Measurements from ENCODE around the gene MPP3. TPM values are rescaled to one million over a fixed set of nuclear protein-coding genes. Genes with fewer than 3 reads are reported as not detected.

The MPP3 gene
- total RNA-seq, 1 donor from 2014 or later: 6.1 TPM

- H3K4me1 ChIP-seq: no peaks in the 10 kb centered on the region
- H3K9me3 ChIP-seq (ENCODE audit: low read depth): no peaks in the 10 kb centered on the region
- no peak for DNase-seq (ENCODE audit: low spot score)
- Mint-ChIP-seq H3K4me1 (peaks cover 6% of the 10 kb centered on the region), H3K36me3 (no peaks in the 10 kb centered on the region), H3K27ac (no peak overlapping the region), H3K9me3 (no peaks in the 10 kb centered on the region), H3K4me3 (no peak overlapping the region), H3K27me3 (ENCODE audit: insufficient read depth, low read depth) (peaks cover 9% of the 10 kb centered on the region)
- no peak overlapping the region for H2AFZ ChIP-seq (replicated peaks)
- no peaks in the 10 kb centered on the region for H3K36me3 ChIP-seq
- no peak overlapping the region for H3K27ac ChIP-seq
- no peak overlapping the region for H3K4me2 ChIP-seq
- no peak overlapping the region for H3K9ac ChIP-seq
- peaks cover 6% of the 10 kb centered on the region for H3K27me3 ChIP-seq
- no peaks in the 10 kb centered on the region for H4K20me1 ChIP-seq (ENCODE audit: low read depth)
- H3K79me2 ChIP-seq (ENCODE audit: low read depth): no peaks in the 10 kb centered on the region
- no peaks in the 10 kb centered on the region for H3F3A ChIP-seq (ENCODE audit: low read depth)
- H3K4me3 ChIP-seq: no peak overlapping the region
- TF ChIP-seq CTCF (IDR thresholded peaks at IDR 0.05): no peak
- no peak for TF ChIP-seq EZH2phosphoT487 (IDR thresholded peaks at IDR 0.05)
- TF ChIP-seq EZH2 (IDR thresholded peaks at IDR 0.05): no peak
Measured at GRCh38 chr17:43864161-43864984, 31.4 kb upstream of the MPP3 start.

GRCh38 chr17:43861960-43862359 lies 29.0 kb upstream of the MPP3 start:
- H3K4me2 ChIP-seq: no peak overlapping the region
- Mint-ChIP-seq H3K27ac (no peak overlapping the region), H3K27me3 (ENCODE audit: insufficient read depth, low read depth) (peaks cover 11% of the 10 kb centered on the region), H3K36me3 (no peaks in the 10 kb centered on the region), H3K4me3 (no peak overlapping the region), H3K9me3 (no peaks in the 10 kb centered on the region), H3K4me1 (peaks cover 10% of the 10 kb centered on the region)
- H3K9me3 ChIP-seq (ENCODE audit: low read depth): no peaks in the 10 kb centered on the region
- H3K36me3 ChIP-seq: no peaks in the 10 kb centered on the region
- H3F3A ChIP-seq (ENCODE audit: low read depth): no peaks in the 10 kb centered on the region
- no peak overlapping the region for H3K9ac ChIP-seq
- no peaks in the 10 kb centered on the region for H3K4me1 ChIP-seq
- no peak for DNase-seq (ENCODE audit: low spot score)
- H3K27ac ChIP-seq: no peak overlapping the region
- TF ChIP-seq EZH2 (IDR thresholded peaks at IDR 0.05) (no peak), CTCF (IDR thresholded peaks at IDR 0.05) (no peak), EZH2phosphoT487 (IDR thresholded peaks at IDR 0.05) (no peak)
- H3K4me3 ChIP-seq: no peak overlapping the region
- H2AFZ ChIP-seq (replicated peaks): no peak overlapping the region
- no peaks in the 10 kb centered on the region for H3K79me2 ChIP-seq (ENCODE audit: low read depth)
- H3K27me3 ChIP-seq: no peaks in the 10 kb centered on the region
- no peaks in the 10 kb centered on the region for H4K20me1 ChIP-seq (ENCODE audit: low read depth)

- Histone ChIP-seq H3K9me3 (ENCODE audit: low read depth) (no peaks in the 10 kb centered on the region), H3K4me1 (no peaks in the 10 kb centered on the region), H2AFZ (replicated peaks) (no peak overlapping the region), H3K27me3 (no peaks in the 10 kb centered on the region), H3K9ac (no peak overlapping the region), H3K36me3 (no peaks in the 10 kb centered on the region), H3K79me2 (ENCODE audit: low read depth) (no peaks in the 10 kb centered on the region), H3K4me2 (no peak overlapping the region), H4K20me1 (ENCODE audit: low read depth) (no peaks in the 10 kb centered on the region), H3F3A (ENCODE audit: low read depth) (no peaks in the 10 kb centered on the region), H3K27ac (no peak overlapping the region), H3K4me3 (no peak overlapping the region)
- no peaks in the 10 kb centered on the region for H3K36me3 Mint-ChIP-seq
- no peaks in the 10 kb centered on the region for H3K9me3 Mint-ChIP-seq
- H3K4me1 Mint-ChIP-seq: peaks cover 10% of the 10 kb centered on the region
- TF ChIP-seq CTCF (IDR thresholded peaks at IDR 0.05): no peak
- TF ChIP-seq EZH2 (IDR thresholded peaks at IDR 0.05): no peak
- no peak for TF ChIP-seq EZH2phosphoT487 (IDR thresholded peaks at IDR 0.05)
- DNase-seq (ENCODE audit: low spot score): no peak
- H3K27ac Mint-ChIP-seq: no peak overlapping the region
- peaks cover 11% of the 10 kb centered on the region for H3K27me3 Mint-ChIP-seq (ENCODE audit: insufficient read depth, low read depth)
- no peak overlapping the region for H3K4me3 Mint-ChIP-seq
Measured at GRCh38 chr17:43860927-43861622, 28.1 kb upstream of the MPP3 start.

All from neural progenitor cell (in vitro differentiated cells).